HEK293T (cell line): ENCODE data around the gene WWOX.

Experiments
- CTCF ChIA-PET: fragments of 350-600 bp; formaldehyde crosslinking; extraction: SDS; loops from one replicate; lab custom pipeline; 2021; ENCODE audit warnings: antibody characterized with exemption, inconsistent platforms; lab: Yijun Ruan, JAX
- POLR2A ChIA-PET: fragments of 350-600 bp; formaldehyde crosslinking; extraction: SDS; loops from one replicate; lab custom pipeline; 2020; ENCODE audit warnings: antibody characterized with exemption, inconsistent platforms; lab: Yijun Ruan, JAX
- DNase-seq: peaks from one replicate; pipeline ENCODE4 v3.0.0; 2012; ENCODE audit warnings: mixed read lengths; ENCODE audit errors: extremely low spot score
- ARNT ChIP-seq: fragments of 450-650 bp; IDR thresholded peaks from 2 replicates; pipeline ENCODE4 v1.6.1; 2017; ENCODE audit warnings: mild to moderate bottlenecking
- BHLHE40 ChIP-seq: fragments of 450-650 bp; IDR thresholded peaks from 2 replicates; pipeline ENCODE4 v1.6.1; 2016; ENCODE audit warnings: mild to moderate bottlenecking, moderate library complexity, borderline replicate concordance
- CTBP1 ChIP-seq: fragments of 450-650 bp; IDR thresholded peaks from 2 replicates; pipeline ENCODE4 v1.6.1; 2016; ENCODE audit warnings: borderline replicate concordance
- ELF4 ChIP-seq: fragments of 450-650 bp; IDR thresholded peaks from 2 replicates; pipeline ENCODE4 v1.6.1; 2017; ENCODE audit warnings: antibody characterized with exemption
- FOXA1 ChIP-seq: fragments of 450-650 bp; IDR thresholded peaks from 2 replicates; pipeline ENCODE4 v1.6.1; 2016; ENCODE audit warnings: mild to moderate bottlenecking
- FOXK2 ChIP-seq: fragments of 450-650 bp; IDR thresholded peaks from 2 replicates; pipeline ENCODE4 v1.6.1; 2016; ENCODE audit warnings: mild to moderate bottlenecking
- FOXM1 ChIP-seq: fragments of 450-650 bp; IDR thresholded peaks from 2 replicates; pipeline ENCODE4 v1.6.1; 2017; ENCODE audit warnings: mild to moderate bottlenecking, borderline replicate concordance
- HDGF ChIP-seq: fragments of 450-650 bp; IDR thresholded peaks from 2 replicates; pipeline ENCODE4 v1.6.1; 2017; ENCODE audit warnings: antibody characterized with exemption, borderline replicate concordance
- L3MBTL2 ChIP-seq: fragments of 450-650 bp; conservative IDR thresholded peaks from 2 replicates; pipeline ENCODE4 v1.6.1; 2016; ENCODE audit warnings: mild to moderate bottlenecking
- LEF1 ChIP-seq: fragments of 450-650 bp; IDR thresholded peaks from 2 replicates; pipeline ENCODE4 v1.6.1; 2017; ENCODE audit warnings: mild to moderate bottlenecking, borderline replicate concordance
- NFRKB ChIP-seq: fragments of 450-650 bp; IDR thresholded peaks from 2 replicates; pipeline ENCODE4 v1.6.1; 2016; ENCODE audit warnings: mild to moderate bottlenecking, moderate library complexity
- PKNOX1 ChIP-seq: fragments of 450-650 bp; IDR thresholded peaks from 2 replicates; pipeline ENCODE4 v1.6.1; 2016
- SP1 ChIP-seq: fragments of 450-650 bp; IDR thresholded peaks from 2 replicates; pipeline ENCODE4 v1.6.1; 2017
- SUZ12 ChIP-seq: fragments of 450-650 bp; IDR thresholded peaks from 2 replicates; pipeline ENCODE4 v1.6.1; 2016; ENCODE audit warnings: mild to moderate bottlenecking
- TARDBP ChIP-seq: fragments of 450-650 bp; IDR thresholded peaks from 2 replicates; pipeline ENCODE4 v1.6.1; 2016
- ZNF384 ChIP-seq: fragments of 450-650 bp; IDR thresholded peaks from 2 replicates; pipeline ENCODE4 v1.6.1; 2016

The WWOX gene

GRCh38 chr16:79008869-79009179, 909.4 kb downstream of the WWOX start:
- TF ChIP-seq TARDBP (no peak), ARNT (no peak), PKNOX1 (no peak), FOXK2 (no peak), FOXA1 (no peak), LEF1 (no peak), ZNF384 (no peak), ELF4 (no peak), NFRKB (no peak), FOXM1 (no peak), L3MBTL2 (no peak), BHLHE40 (no peak), SP1 (no peak), CTBP1 (no peak), SUZ12 (no peak), HDGF (no peak)
- no peak for DNase-seq
- POLR2A ChIA-PET: no interaction called here
- CTCF ChIA-PET: no interaction called here

GRCh38 chr16:79009896-79010295, 910.4 kb downstream of the WWOX start:
- TF ChIP-seq TARDBP: no peak
- TF ChIP-seq FOXM1: no peak
- TF ChIP-seq NFRKB: no peak
- TF ChIP-seq ARNT: no peak
- TF ChIP-seq PKNOX1: no peak
- TF ChIP-seq CTBP1: no peak
- no peak for TF ChIP-seq ZNF384
- no peak for TF ChIP-seq FOXA1
- TF ChIP-seq HDGF: no peak
- no peak for TF ChIP-seq SP1
- ChIA-PET POLR2A (no interaction called here), CTCF (no interaction called here)
- no peak for DNase-seq

GRCh38 chr16:79011282-79011681, 911.8 kb downstream of the WWOX start:
- CTCF ChIA-PET: no interaction called here
- POLR2A ChIA-PET: no interaction called here

GRCh38 chr16:79012671-79013434, 913.4 kb downstream of the WWOX start:
- TF ChIP-seq ARNT (no peak), CTBP1 (no peak), SP1 (no peak), BHLHE40 (no peak), FOXK2 (no peak), PKNOX1 (no peak), L3MBTL2 (no peak), NFRKB (no peak), LEF1 (no peak)
- DNase-seq: no peak
- POLR2A ChIA-PET: no interaction called here
- CTCF ChIA-PET: no interaction called here

More at GRCh38 chr16:79011282-79011681, 911.8 kb downstream of the WWOX start:
- DNase-seq: no peak
- TF ChIP-seq ELF4 (no peak), CTBP1 (no peak), HDGF (no peak), FOXM1 (no peak), TARDBP (no peak), PKNOX1 (no peak), ZNF384 (no peak), L3MBTL2 (no peak), SUZ12 (no peak), FOXA1 (no peak), BHLHE40 (no peak), SP1 (no peak), ARNT (no peak), LEF1 (no peak), FOXK2 (no peak), NFRKB (no peak)

- no peak for DNase-seq
- TF ChIP-seq TARDBP (no peak), CTBP1 (no peak), L3MBTL2 (no peak), FOXK2 (no peak), BHLHE40 (no peak), PKNOX1 (no peak), NFRKB (no peak), FOXA1 (no peak)
- POLR2A ChIA-PET: no interaction called here
- CTCF ChIA-PET: no interaction called here
Measured at GRCh38 chr16:79013930-79014660, 914.6 kb downstream of the WWOX start.
